HG02970 (cell line): ENCODE results near the gene RAD51AP2.

ENCODE experiments used
- ATAC-seq: cut with Tn5 transposase; IDR thresholded peaks from one replicate; pipeline ENCODE4 v1.9.1; 2021; ENCODE audit warnings: mild to moderate bottlenecking, moderate library complexity, moderate number of reproducible peaks; ENCODE audit not compliant: unreplicated experiment, low FRiP score

RAD51AP2 gene

DNA sequence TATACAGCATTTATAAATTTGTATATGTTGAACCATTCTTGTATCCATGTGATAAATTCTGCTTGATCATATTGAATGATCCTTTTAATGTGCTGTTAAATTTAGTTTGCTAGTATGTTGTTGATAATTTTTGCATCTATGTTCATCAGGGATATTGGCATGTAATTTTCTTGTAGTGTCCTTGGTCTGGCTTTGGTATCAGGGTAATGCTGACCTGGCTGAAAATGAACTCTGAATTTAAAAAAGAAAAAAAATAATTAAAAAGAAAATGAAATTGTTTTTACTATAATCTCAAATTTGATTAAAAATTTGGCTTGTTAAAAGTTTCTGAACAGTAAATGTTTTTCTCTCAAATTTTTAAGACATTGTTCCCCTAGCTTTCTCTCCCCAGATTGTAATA lies 46.3 kb downstream of the RAD51AP2 start:
- no peak for ATAC-seq

DNA sequence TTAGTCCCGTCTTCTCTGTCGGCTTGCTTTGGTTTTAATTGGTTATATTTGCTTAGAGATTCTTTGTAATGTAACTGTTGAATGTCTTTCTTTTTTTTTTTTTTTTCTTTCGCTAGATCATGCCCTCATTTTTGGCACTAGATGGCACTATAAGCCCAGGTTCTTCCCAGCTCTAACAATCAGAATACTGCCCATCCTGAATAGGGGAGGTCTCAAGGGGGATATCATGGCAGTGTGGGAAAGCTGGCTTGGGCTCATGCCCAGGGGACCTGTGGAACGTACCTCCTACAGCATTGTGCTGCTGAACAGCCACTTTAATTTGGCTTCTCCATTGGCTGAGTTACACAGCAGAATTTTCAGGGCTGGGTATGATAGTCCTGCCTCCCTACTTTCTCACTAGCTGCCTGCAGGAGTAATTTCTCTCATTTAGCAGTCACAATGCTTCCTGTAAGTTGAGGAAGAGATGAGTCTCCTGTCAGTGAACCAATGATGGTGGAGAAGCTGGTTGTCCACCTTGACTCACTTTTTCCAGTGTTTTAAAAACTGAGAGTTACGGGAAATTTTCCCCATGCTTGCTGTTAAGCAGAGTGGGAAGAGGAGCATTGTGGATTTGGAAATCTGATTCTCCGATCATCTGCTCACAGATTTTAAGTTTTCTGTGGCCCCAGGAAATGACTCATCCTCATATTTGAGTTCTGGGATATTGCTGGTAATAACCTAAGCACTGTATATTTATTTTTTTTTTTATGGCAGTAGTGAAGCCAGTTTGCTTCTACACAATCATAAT lies 47.2 kb downstream of the RAD51AP2 start:
- ATAC-seq: no peak

GRCh38 chr2:17461087-17461475 lies 57.2 kb downstream of the RAD51AP2 start:
- ATAC-seq: no peak
